ENCODE data around the gene MYO18A.

The MYO18A gene

DNA sequence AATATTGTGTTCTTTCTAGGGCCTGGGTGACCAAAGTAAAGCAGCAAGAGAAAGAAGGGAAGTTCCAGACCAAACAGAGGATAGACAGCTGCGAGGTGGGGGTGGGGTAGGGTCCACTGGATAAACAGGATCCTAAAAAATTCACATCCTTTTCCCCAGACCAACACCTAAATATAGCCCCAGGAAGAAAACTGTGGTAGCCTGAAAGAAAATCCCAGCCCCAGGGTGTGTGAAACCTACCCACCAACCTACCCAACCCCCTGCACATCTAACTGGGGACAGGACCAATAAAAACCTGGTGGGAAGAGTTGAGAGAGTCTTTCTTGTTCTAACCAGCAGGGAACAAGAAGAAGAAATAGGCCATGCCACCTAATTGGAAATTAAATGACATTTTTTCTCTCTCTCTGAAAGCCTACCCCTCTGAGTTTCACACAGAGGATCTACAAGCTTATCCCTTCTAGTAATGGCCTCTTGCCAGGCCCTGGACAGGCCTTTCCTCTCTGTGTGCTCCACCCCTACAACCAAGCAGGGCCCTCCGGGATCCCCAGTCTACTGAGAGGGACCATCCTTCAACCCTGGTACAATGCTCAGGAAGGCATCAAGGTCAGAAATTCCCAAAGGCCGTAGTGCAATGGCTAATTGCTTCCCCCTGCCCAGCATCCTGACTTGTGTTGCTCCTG is 12.0 kb downstream of the MYO18A start:
- ATAC-seq = no peak
- no peak for DNase-seq

DNA sequence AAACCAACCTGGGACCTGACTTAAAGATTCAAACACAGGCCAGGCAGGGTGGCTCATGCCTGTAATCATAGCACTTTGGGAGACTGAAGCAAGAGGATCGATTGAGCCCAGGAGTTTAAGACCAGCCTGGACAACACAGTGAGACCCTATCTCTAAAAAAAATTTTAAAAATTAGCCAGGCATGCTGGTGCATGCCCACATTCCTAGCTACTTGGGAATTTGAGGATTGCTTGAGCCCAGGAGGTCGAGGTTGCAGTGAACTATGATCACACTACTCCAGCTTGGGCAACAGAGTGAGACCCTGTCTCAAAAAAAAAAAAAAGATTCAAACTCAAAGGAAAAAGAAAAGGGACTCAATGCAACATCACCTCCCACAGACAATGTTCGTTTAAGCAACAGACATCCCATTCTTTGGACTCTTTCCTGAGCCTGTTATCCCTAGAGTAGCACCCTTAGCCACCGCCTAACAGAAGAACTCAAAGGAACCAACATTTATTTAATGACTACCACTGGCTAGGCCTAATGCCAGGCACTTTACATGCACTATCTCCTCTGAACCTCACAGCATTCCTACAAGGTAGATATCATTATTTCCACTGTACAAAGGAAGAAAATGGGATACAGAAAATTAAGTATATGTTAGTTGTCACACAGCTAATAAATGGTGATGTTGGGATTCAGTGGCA is 12.7 kb downstream of the MYO18A start:
- DNase-seq (no peak), ATAC-seq (no peak)

DNA sequence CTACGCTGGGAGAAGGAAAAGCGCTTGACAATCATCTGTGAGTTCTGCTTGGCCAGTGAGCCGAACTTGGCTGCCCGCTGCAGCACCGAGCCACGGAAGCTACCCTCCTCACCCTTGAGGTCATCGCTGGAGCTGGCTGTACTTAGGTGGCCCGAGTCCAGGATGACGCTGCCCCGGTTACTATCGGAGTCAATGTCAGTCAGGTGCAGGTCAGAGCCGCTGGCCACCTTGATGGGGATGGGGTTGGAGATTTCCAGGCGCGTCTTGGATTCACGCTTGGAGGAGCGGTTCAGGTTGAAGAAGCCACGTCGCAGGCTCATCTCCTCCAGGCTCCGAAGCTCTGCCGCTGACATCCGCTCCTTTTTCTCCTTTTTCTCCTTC is 13.7 kb downstream of the MYO18A start:
- ATAC-seq = no peak
- DNase-seq = no peak

DNA sequence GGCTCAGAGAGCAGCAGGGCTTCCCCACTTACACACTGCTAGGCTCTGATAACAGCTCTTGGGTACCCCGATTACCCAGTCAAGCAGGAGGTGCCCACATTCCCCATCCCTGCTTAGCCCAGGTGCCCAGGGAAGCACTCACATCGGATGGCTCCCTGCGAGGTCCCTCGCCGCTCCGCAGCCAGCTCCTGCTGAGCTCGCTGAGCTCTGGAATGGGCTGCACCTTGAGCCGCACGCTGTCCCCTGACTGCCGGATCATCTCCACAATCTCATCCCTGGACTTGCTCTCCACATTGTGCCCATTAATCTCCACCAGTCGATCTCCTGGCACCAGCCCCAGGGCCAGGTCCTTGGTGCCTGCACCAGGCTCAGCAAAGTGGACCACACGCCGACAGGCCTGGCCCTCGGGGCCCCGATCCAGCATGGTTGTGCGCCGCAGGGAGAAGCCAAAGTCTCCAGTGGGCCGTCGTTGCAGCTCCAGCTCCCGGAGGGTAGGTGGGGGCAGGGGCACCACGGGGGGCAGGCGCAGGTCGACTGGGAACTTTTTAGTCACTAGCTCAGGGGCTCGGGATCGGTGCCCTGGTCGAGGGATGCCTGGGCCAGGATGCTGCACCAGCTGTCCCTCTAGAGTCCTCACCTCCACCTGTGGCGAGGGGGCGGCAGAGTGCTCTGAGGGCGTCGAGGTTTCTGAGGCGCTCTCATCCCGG is 14.2 kb downstream of the MYO18A start:
- no peak for DNase-seq
- ATAC-seq = no peak

DNA sequence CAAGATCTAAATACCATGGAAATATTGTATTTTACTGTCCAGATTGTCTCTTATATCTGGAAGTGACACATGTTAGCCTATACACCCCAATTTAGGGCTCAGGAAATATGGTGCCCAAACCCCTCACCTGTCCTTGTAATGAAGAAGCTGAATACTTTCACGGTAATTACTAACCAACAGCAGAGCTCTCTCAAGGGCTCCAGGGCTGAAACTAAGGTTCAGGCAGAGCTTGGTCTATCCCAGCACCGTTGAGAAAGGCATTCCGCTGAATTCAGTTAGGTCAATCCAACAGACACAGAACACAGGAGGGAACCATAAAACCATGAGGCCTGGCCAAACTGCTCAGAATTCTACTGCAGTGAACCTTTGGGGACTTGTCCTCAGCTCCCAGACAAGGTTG is 14.9 kb downstream of the MYO18A start:
- no peak for DNase-seq
- no peak for ATAC-seq

GRCh38 chr17:29163563-29163962 is 16.6 kb downstream of the MYO18A start:
- DNase-seq (no peak), ATAC-seq (no peak)

- no peak for ATAC-seq
- DNase-seq = no peak
Measured at GRCh38 chr17:29162909-29163341, 17.3 kb downstream of the MYO18A start.

- ATAC-seq (no peak), DNase-seq (no peak)
Measured at GRCh38 chr17:29162082-29162908, 17.9 kb downstream of the MYO18A start.

GRCh38 chr17:29160253-29160652 is 19.9 kb downstream of the MYO18A start:
- DNase-seq (no peak), ATAC-seq (no peak)

DNA sequence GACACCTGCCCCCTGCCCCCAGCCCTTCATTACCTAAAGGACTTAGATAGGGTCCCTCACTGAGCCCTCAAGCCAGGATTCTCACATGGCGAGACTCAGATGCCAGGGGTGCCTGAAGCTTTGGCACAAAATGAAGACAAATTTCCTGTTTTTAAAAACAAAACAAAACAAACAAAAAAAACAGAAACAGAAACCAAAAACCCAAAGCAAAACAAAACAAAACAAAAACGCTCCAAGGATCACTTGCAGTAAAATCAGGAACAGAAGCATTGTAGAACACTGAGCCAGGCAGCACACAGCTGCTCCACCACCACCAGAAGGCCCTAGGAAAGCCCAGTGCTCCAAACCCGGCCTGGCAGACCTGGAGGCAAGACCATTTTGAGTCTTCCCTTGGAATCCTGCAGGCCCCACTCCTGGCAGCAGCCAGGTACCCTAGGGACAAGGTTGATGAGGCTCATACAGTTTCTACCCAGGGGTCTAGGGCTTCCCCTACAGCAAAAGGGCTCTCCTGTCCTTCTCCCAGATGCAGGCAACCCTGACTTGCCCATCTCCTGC is 20.8 kb downstream of the MYO18A start:
- no peak for ATAC-seq
- no peak for DNase-seq

- ATAC-seq = no peak
- DNase-seq = no peak
Measured at GRCh38 chr17:29158488-29159275, 21.5 kb downstream of the MYO18A start.

GRCh38 chr17:29158096-29158487 is 22.1 kb downstream of the MYO18A start:
- DNase-seq (no peak), ATAC-seq (no peak)

GRCh38 chr17:29157310-29157709 is 22.9 kb downstream of the MYO18A start:
- DNase-seq = no peak
- no peak for ATAC-seq

DNA sequence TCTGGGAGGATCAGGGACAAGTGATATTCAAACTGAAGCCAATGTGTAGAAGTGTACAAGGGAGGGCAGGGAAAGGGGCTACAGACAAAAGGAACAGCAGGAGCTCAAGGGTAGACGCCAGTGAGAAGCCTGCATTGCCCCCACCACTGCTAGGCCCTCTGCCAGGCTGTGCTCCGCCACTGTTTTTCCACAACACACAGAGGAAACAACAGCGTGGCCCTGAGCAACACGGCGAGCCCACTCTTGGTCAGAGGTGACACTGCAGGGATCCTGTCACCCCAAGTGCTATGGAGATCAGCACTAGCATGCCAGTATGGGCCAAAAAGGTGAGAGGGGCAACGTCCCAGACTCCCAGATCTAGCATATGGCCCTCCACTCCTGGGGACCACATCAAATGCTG is 23.4 kb downstream of the MYO18A start:
- no peak for DNase-seq
- ATAC-seq = no peak

GRCh38 chr17:29155966-29156338 is 24.2 kb downstream of the MYO18A start:
- ATAC-seq (no peak), DNase-seq (no peak)

GRCh38 chr17:29155227-29155965 is 24.8 kb downstream of the MYO18A start:
- ATAC-seq = peak; percentile 96
- peak; percentile 79 for DNase-seq

DNA sequence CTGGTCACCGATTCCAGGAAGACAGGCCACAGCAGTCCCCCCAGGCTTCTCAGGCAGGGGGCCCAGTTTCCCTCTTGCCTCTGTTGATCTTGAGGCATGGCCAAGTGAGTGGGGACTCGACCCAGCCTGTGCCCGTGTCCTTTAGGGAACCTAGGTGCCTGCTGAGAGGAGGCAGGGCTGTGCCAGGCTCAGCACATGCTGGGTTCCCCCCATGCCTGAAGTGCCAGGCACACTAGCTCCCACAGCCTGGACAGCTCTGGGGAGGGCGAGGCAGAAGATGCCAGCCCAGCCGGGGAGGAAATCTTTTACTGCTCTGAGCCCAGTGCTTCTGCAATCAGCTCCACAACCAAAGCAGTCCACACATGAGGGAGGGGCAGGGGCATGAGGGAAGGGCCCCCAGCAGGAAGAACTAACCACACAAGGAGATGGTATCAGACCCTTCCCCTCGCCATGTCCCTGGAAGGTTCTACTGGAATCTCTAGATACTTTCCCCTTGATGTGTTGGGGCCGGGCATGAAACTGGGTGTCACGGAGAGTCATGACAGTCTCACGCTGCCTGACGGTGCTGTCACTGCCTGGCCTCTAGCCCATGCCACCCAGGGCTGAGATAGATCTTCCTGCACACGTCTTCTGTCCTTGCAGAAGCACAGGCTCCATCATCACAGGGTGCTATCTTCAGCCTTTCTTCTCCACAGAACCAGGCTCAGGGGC is 25.5 kb downstream of the MYO18A start:
- DNase-seq = peak; percentile 30
- ATAC-seq = peak; percentile 53

GRCh38 chr17:29151567-29151966 is 28.6 kb downstream of the MYO18A start:
- no peak for ATAC-seq
- no peak for DNase-seq

GRCh38 chr17:29150161-29150560 is 30.0 kb downstream of the MYO18A start:
- DNase-seq = no peak
- no peak for ATAC-seq

- ATAC-seq = no peak
- peak; percentile 57 for DNase-seq
Measured at GRCh38 chr17:29149431-29150064, 30.6 kb downstream of the MYO18A start.

Measured in stimulated activated naive CD8-positive, alpha-beta T cell treated with anti-CD3 and anti-CD28 coated beads, Interleukin-15, Interleukin-2, amounts not matched to agents 100 U/mL and 50 U/mL, for 24 hours (primary cell).